Activated B cell treated with CpG ODN at 0.5 μM for 24 hours (primary cell): ENCODE measurements around the gene EPHB2. TPM values are rescaled to one million over a fixed set of nuclear protein-coding genes. Genes with fewer than 3 reads are reported as not detected.

ENCODE experiments used
- ATAC-seq: fragments of 200-7000 bp; cut with Tn5 transposase; one replicate; pipeline ENCODE4 v1.10.0; 2021; ENCODE audit warnings: low read depth, mild to moderate bottlenecking, moderate library complexity
- CTCF ChIA-PET: fragments of 350-600 bp; sonication (Branson Sonifier 250); formaldehyde crosslinking; loops from one replicate; lab custom pipeline; 2021; ENCODE audit warnings: antibody characterized with exemption; lab: Charles Lee
- POLR2A ChIA-PET: fragments of 350-600 bp; sonication (Branson Sonifier 250); formaldehyde crosslinking; loops from one replicate; lab custom pipeline; 2021; ENCODE audit warnings: antibody characterized with exemption; lab: Charles Lee
- DNase-seq: peaks from one replicate; pipeline ENCODE4 v3.0.0; 2022
- H3K27ac Mint-ChIP-seq: one replicate; pipeline ENCODE4 v1.8.0; 2020; ENCODE audit warnings: mixed read lengths
- H3K27me3 Mint-ChIP-seq: one replicate; pipeline ENCODE4 v1.8.0; 2021; ENCODE audit warnings: mixed read lengths
- H3K36me3 Mint-ChIP-seq: one replicate; pipeline ENCODE4 v1.8.0; 2021; ENCODE audit warnings: low read depth, mixed read lengths
- H3K4me1 Mint-ChIP-seq: one replicate; pipeline ENCODE4 v1.8.0; 2021; ENCODE audit warnings: mixed read lengths
- H3K4me3 Mint-ChIP-seq: one replicate; pipeline ENCODE4 v1.8.0; 2020; ENCODE audit warnings: mild to moderate bottlenecking, mixed read lengths
- H3K9me3 Mint-ChIP-seq: one replicate; pipeline ENCODE4 v1.8.0; 2020; ENCODE audit warnings: mixed read lengths
- CTCF ChIP-seq: fragments of 200-600 bp; IDR thresholded peaks from one replicate; pipeline ENCODE4 v1.8.0; 2022; ENCODE audit warnings: antibody characterized with exemption, mild to moderate bottlenecking
- intact Hi-C: fragments of 100-400 bp; cut with micrococcal nuclease; formaldehyde crosslinking; loops from one replicate; pipeline ENCODE4 v1.15.1; 2024
- total RNA-seq: library from RNA; stranded (reverse); gene quantifications from 2 replicates; pipeline ENCODE4 v1.2.3, GENCODE V29; 2022

The EPHB2 gene
- total RNA-seq, 1 donor from 2014 or later = 0.13 TPM

- Mint-ChIP-seq H3K36me3 (no peaks in the 10 kb centered on the region), H3K4me3 (no peak overlapping the region), H3K9me3 (peaks cover 2% of the 10 kb centered on the region), H3K27me3 (peaks cover 6% of the 10 kb centered on the region), H3K27ac (no peak overlapping the region), H3K4me1 (no peaks in the 10 kb centered on the region)
- DNase-seq = no peak
- no peak for ATAC-seq
- POLR2A ChIA-PET = no interaction called here
- intact Hi-C loops = no loop called here
- CTCF ChIA-PET = no interaction called here
- no peak for TF ChIP-seq CTCF
These were observed 74.1 kb downstream of the EPHB2 start for GRCh38 chr1:22784737-22785136.

- ChIA-PET CTCF (no interaction called here), POLR2A (no interaction called here)
- Mint-ChIP-seq H3K4me3 (no peak overlapping the region), H3K27me3 (peaks cover 2% of the 10 kb centered on the region), H3K27ac (no peak overlapping the region), H3K9me3 (no peaks in the 10 kb centered on the region), H3K4me1 (no peaks in the 10 kb centered on the region), H3K36me3 (no peaks in the 10 kb centered on the region)
- ATAC-seq = no peak
- TF ChIP-seq CTCF = no peak
- DNase-seq = no peak
- intact Hi-C loops = no loop called here
These were observed 75.5 kb downstream of the EPHB2 start for GRCh38 chr1:22786101-22786500.

GRCh38 chr1:22786719-22787489, 76.3 kb downstream of the EPHB2 start:
- no peak for TF ChIP-seq CTCF
- Mint-ChIP-seq H3K27ac (no peak overlapping the region), H3K4me3 (no peak overlapping the region), H3K36me3 (no peaks in the 10 kb centered on the region), H3K9me3 (no peaks in the 10 kb centered on the region), H3K27me3 (no peaks in the 10 kb centered on the region), H3K4me1 (no peaks in the 10 kb centered on the region)
- ATAC-seq = no peak
- no peak for DNase-seq
- CTCF ChIA-PET = no interaction called here
- intact Hi-C loops = no loop called here
- POLR2A ChIA-PET = no interaction called here

- POLR2A ChIA-PET = no interaction called here
- DNase-seq (no peak), ATAC-seq (no peak)
- H3K27me3 Mint-ChIP-seq = no peaks in the 10 kb centered on the region
- intact Hi-C loops = no loop called here
- no peak overlapping the region for H3K27ac Mint-ChIP-seq
- H3K9me3 Mint-ChIP-seq = no peaks in the 10 kb centered on the region
- no peaks in the 10 kb centered on the region for H3K4me1 Mint-ChIP-seq
- TF ChIP-seq CTCF = no peak
- H3K4me3 Mint-ChIP-seq = no peak overlapping the region
- H3K36me3 Mint-ChIP-seq = no peaks in the 10 kb centered on the region
- CTCF ChIA-PET = no interaction called here
These were observed 77.0 kb downstream of the EPHB2 start for GRCh38 chr1:22787636-22788035.

- Mint-ChIP-seq H3K36me3 (no peaks in the 10 kb centered on the region), H3K4me1 (no peaks in the 10 kb centered on the region), H3K27ac (no peak overlapping the region), H3K9me3 (no peaks in the 10 kb centered on the region), H3K27me3 (no peaks in the 10 kb centered on the region), H3K4me3 (no peak overlapping the region)
- CTCF ChIA-PET = no interaction called here
- ATAC-seq (no peak), DNase-seq (no peak)
- POLR2A ChIA-PET = no interaction called here
- intact Hi-C loops = no loop called here
- TF ChIP-seq CTCF = no peak
These were observed 77.6 kb downstream of the EPHB2 start for GRCh38 chr1:22788254-22788661.
